HG03565 (cell line): ENCODE results near the gene SCAMP4.
A peak's percentile ranks its signal among the peaks of the same experiment; 100 is the strongest.
"Not testable (repeated sequence)": the region's sequence is repeated elsewhere in the genome, so short reads cannot be mapped to it uniquely, and the experiment has no call there.

Experiments
- ATAC-seq: cut with Tn5 transposase; IDR thresholded peaks from one replicate; pipeline ENCODE4 v1.9.1; 2021; ENCODE audit warnings: mild to moderate bottlenecking, moderate library complexity; ENCODE audit not compliant: unreplicated experiment

Gene SCAMP4

GRCh38 chr19:1866693-1867348, 38.4 kb upstream of the SCAMP4 start:
- ATAC-seq: no peak

- ATAC-seq: no peak
Measured at GRCh38 chr19:1867349-1867724, 37.9 kb upstream of the SCAMP4 start.

GRCh38 chr19:1868971-1869370, 36.2 kb upstream of the SCAMP4 start:
- no peak for ATAC-seq

- no peak for ATAC-seq
Measured at GRCh38 chr19:1871140-1871597, 34.0 kb upstream of the SCAMP4 start.

- ATAC-seq: no peak
Measured at GRCh38 chr19:1871630-1872029, 33.6 kb upstream of the SCAMP4 start.

- no peak for ATAC-seq
Measured at GRCh38 chr19:1872807-1873523, 32.2 kb upstream of the SCAMP4 start.

- ATAC-seq: no peak
Measured at GRCh38 chr19:1873524-1874473, 31.4 kb upstream of the SCAMP4 start.

GRCh38 chr19:1874554-1875185, 30.5 kb upstream of the SCAMP4 start:
- no peak for ATAC-seq

- not testable (repeated sequence) for ATAC-seq
Measured at GRCh38 chr19:1875265-1875645, 29.9 kb upstream of the SCAMP4 start.

GRCh38 chr19:1875646-1876495, 29.3 kb upstream of the SCAMP4 start:
- peak; percentile 72 for ATAC-seq

GRCh38 chr19:1876496-1877279, 28.5 kb upstream of the SCAMP4 start:
- ATAC-seq: not testable (repeated sequence)

- not testable (repeated sequence) for ATAC-seq
Measured at GRCh38 chr19:1877280-1877660, 27.9 kb upstream of the SCAMP4 start.

GRCh38 chr19:1878583-1878982, 26.6 kb upstream of the SCAMP4 start:
- ATAC-seq: not testable (repeated sequence)

- not testable (repeated sequence) for ATAC-seq
Measured at GRCh38 chr19:1879982-1880381, 25.2 kb upstream of the SCAMP4 start.

- ATAC-seq: no peak
Measured at GRCh38 chr19:1880611-1881392, 24.4 kb upstream of the SCAMP4 start.

GRCh38 chr19:1881393-1882088, 23.7 kb upstream of the SCAMP4 start:
- not testable (repeated sequence) for ATAC-seq

- ATAC-seq: no peak
Measured at GRCh38 chr19:1882089-1882785, 23.0 kb upstream of the SCAMP4 start.
